ENCODE measurements around the gene ALDOA. TPM values are rescaled to one million over a fixed set of nuclear protein-coding genes. Genes with fewer than 3 reads are reported as not detected.

Gene ALDOA
- polyA plus RNA-seq, 6 donors from 2014 or later: 627 to 911 (median 721) TPM

GRCh38 chr16:30091474-30092372 is 26.2 kb downstream of the ALDOA start, which contains the start of gene TBX6:
TSS of gene TBX6 (minus strand) at chr16:30091924. CDS start at chr16:30091193, 731 bp downstream.
- peak; percentile 72 to 73 for ATAC-seq (ENCODE audit: low read depth in 2 of 2)
- Mint-ChIP-seq H3K27me3 (no peaks in the 10 kb centered on the region), H3K4me1 (peaks cover 31 to 50% (median 40%) of the 10 kb centered on the region in 3 donors), H3K9me3 (peaks cover 0 to 5% (median 3%) of the 10 kb centered on the region in 7 donors), H3K27ac (peak within 1 kb of the TSS; percentile 87 to 99 (median 98)), H3K36me3 (peaks cover 11 to 13% of the 10 kb centered on the region in 2 donors), H3K4me3 (peak within 1 kb of the TSS; percentile 86 to 97 (median 94))
- DNase-seq: peak; percentile 95

- DNase-seq (peak; percentile 88), ATAC-seq (ENCODE audit: low read depth in 2 of 2) (peak; percentile 64 to 67)
- Mint-ChIP-seq H3K4me1 (peaks cover 31 to 46% (median 44%) of the 10 kb centered on the region in 3 donors), H3K27ac (peak overlapping the region; percentile 86 to 99 (median 98)), H3K27me3 (no peaks in the 10 kb centered on the region), H3K9me3 (peaks cover 1 to 13% (median 11%) of the 10 kb centered on the region in 7 donors), H3K36me3 (peaks cover 16 to 20% of the 10 kb centered on the region in 2 donors), H3K4me3 (peak overlapping the region; percentile 86 to 97 (median 94))
Measured at GRCh38 chr16:30092373-30093010, 26.9 kb downstream of the ALDOA start.

GRCh38 chr16:30094541-30095165 is 29.1 kb downstream of the ALDOA start:
- DNase-seq (no peak), ATAC-seq (ENCODE audit: low read depth in 2 of 2) (no peak)
- peaks cover 5 to 27% (median 25%) of the 10 kb centered on the region in 7 donors for H3K9me3 Mint-ChIP-seq
- H3K27me3 Mint-ChIP-seq: no peaks in the 10 kb centered on the region
- H3K4me1 Mint-ChIP-seq: peaks cover 31 to 46% (median 40%) of the 10 kb centered on the region in 3 donors
- peak overlapping the region; percentile 63 to 95 (median 81) for H3K27ac Mint-ChIP-seq
- H3K4me3 Mint-ChIP-seq: peak overlapping the region; percentile 86 to 94 (median 92)
- H3K36me3 Mint-ChIP-seq: peaks cover 16 to 25% of the 10 kb centered on the region in 2 donors

- DNase-seq: no peak
- Mint-ChIP-seq H3K36me3 (peaks cover 16 to 25% of the 10 kb centered on the region in 2 donors), H3K4me1 (peaks cover 31 to 41% (median 34%) of the 10 kb centered on the region in 3 donors)
Measured at GRCh38 chr16:30095166-30096078, 29.9 kb downstream of the ALDOA start.

GRCh38 chr16:30096105-30096861 is 30.7 kb downstream of the ALDOA start, which contains the start of gene YPEL3:
TSS of gene YPEL3 (minus strand) at chr16:30096213. CDS start at chr16:30095482, 731 bp downstream.
- peaks cover 16 to 25% of the 10 kb centered on the region in 2 donors for H3K36me3 Mint-ChIP-seq
- H3K27ac Mint-ChIP-seq: peak within 1 kb of the TSS; percentile 87 to 98 (median 96)
- peaks cover 31 to 41% (median 33%) of the 10 kb centered on the region in 3 donors for H3K4me1 Mint-ChIP-seq
- ATAC-seq (ENCODE audit: low read depth in 2 of 2): peak; percentile 37 to 41
- H3K9me3 Mint-ChIP-seq: peaks cover 5 to 29% (median 25%) of the 10 kb centered on the region in 7 donors
- peak; percentile 88 for DNase-seq
- peak within 1 kb of the TSS; percentile 88 to 94 (median 92) for H3K4me3 Mint-ChIP-seq
- H3K27me3 Mint-ChIP-seq: no peaks in the 10 kb centered on the region

More at GRCh38 chr16:30095166-30096078, 29.9 kb downstream of the ALDOA start:
- Mint-ChIP-seq H3K27ac (peak overlapping the region; percentile 79 to 97 (median 94)), H3K27me3 (no peaks in the 10 kb centered on the region), H3K4me3 (peak overlapping the region; percentile 86 to 94 (median 92)), H3K9me3 (peaks cover 5 to 29% (median 25%) of the 10 kb centered on the region in 7 donors)
- ATAC-seq (ENCODE audit: low read depth in 2 of 2): no peak

- H3K9me3 Mint-ChIP-seq: peaks cover 5 to 29% (median 25%) of the 10 kb centered on the region in 7 donors
- no peak for ATAC-seq (ENCODE audit: low read depth in 2 of 2)
- H3K4me1 Mint-ChIP-seq: peaks cover 27 to 38% (median 31%) of the 10 kb centered on the region in 3 donors
- no peaks in the 10 kb centered on the region for H3K27me3 Mint-ChIP-seq
- peak overlapping the region; percentile 75 to 92 (median 88) for H3K4me3 Mint-ChIP-seq
- DNase-seq: peak; percentile 35
- peak overlapping the region; percentile 80 to 98 (median 94) for H3K27ac Mint-ChIP-seq
- peaks cover 16 to 25% of the 10 kb centered on the region in 2 donors for H3K36me3 Mint-ChIP-seq
Measured at GRCh38 chr16:30096862-30097563, 31.5 kb downstream of the ALDOA start.

GRCh38 chr16:30104090-30104489 is 38.5 kb downstream of the ALDOA start:
- H3K27ac Mint-ChIP-seq: peak overlapping the region in 3 of 6 donors; percentile 13 to 80 (median 50)
- ATAC-seq (ENCODE audit: low read depth in 2 of 2): no peak
- no peak overlapping the region for H3K4me3 Mint-ChIP-seq
- peaks cover 0 to 6% (median 0%) of the 10 kb centered on the region in 7 donors for H3K9me3 Mint-ChIP-seq
- DNase-seq: no peak
- peaks cover 0 to 9% of the 10 kb centered on the region in 2 donors for H3K36me3 Mint-ChIP-seq
- H3K27me3 Mint-ChIP-seq: no peaks in the 10 kb centered on the region
- H3K4me1 Mint-ChIP-seq: peaks cover 0 to 4% (median 1%) of the 10 kb centered on the region in 3 donors

- Mint-ChIP-seq H3K36me3 (peaks cover 0 to 9% of the 10 kb centered on the region in 2 donors), H3K27ac (no peak overlapping the region), H3K4me3 (no peak overlapping the region), H3K4me1 (peaks cover 0 to 4% (median 1%) of the 10 kb centered on the region in 3 donors), H3K27me3 (no peaks in the 10 kb centered on the region), H3K9me3 (peaks cover 0 to 4% (median 0%) of the 10 kb centered on the region in 7 donors)
- DNase-seq (no peak), ATAC-seq (ENCODE audit: low read depth in 2 of 2) (no peak)
Measured at GRCh38 chr16:30104492-30104891, 38.9 kb downstream of the ALDOA start.

GRCh38 chr16:30108059-30108850 is 42.7 kb downstream of the ALDOA start:
- H3K36me3 Mint-ChIP-seq: peaks cover 0 to 9% of the 10 kb centered on the region in 2 donors
- ATAC-seq (ENCODE audit: low read depth in 2 of 2): no peak

GRCh38 chr16:30110661-30111060 is 45.1 kb downstream of the ALDOA start:
- H3K36me3 Mint-ChIP-seq: no peaks in the 10 kb centered on the region
- no peaks in the 10 kb centered on the region for H3K9me3 Mint-ChIP-seq
- ATAC-seq (ENCODE audit: low read depth in 2 of 2) (no peak), DNase-seq (no peak)
- peaks cover 2 to 9% (median 5%) of the 10 kb centered on the region in 3 donors for H3K4me1 Mint-ChIP-seq
- H3K4me3 Mint-ChIP-seq: peak overlapping the region in 1 of 8 donors; percentile 57
- no peaks in the 10 kb centered on the region for H3K27me3 Mint-ChIP-seq
- H3K27ac Mint-ChIP-seq: no peak overlapping the region

More at GRCh38 chr16:30108059-30108850, 42.7 kb downstream of the ALDOA start:
- Mint-ChIP-seq H3K4me3 (no peak overlapping the region), H3K27ac (no peak overlapping the region), H3K9me3 (no peaks in the 10 kb centered on the region), H3K27me3 (no peaks in the 10 kb centered on the region), H3K4me1 (peaks cover 3 to 13% (median 4%) of the 10 kb centered on the region in 3 donors)
- DNase-seq: no peak
